Transverse colon (tissue), 3 donors: ENCODE measurements around the gene PDZD2.

Source experiments
- CTCF ChIP-seq, 5 experiments: fragments of 200-600 bp in 3 of 5; fragments of 450-650 bp in 2 of 5; sonication (generic) in 3 of 5; IDR thresholded peaks; 1 replicate in 2 of 5; 2 replicates in 3 of 5; pipeline ENCODE4 v1.5.1; 2016 to 2017; ENCODE audit warnings: antibody characterized with exemption in 5 of 5, inconsistent platforms in 3 of 5, mild to moderate bottlenecking in 2 of 5, moderate library complexity in 1 of 5
- POLR2A ChIP-seq: fragments of 450-650 bp; IDR thresholded peaks from one replicate; pipeline ENCODE4 v1.6.1; 2016; ENCODE audit warnings: antibody characterized with exemption, mild to moderate bottlenecking, moderate library complexity

- TF ChIP-seq CTCF (IDR thresholded peaks at IDR 0.05) (no peak), POLR2A (no peak)
These were observed 53.8 kb downstream of the PDZD2 start for GRCh38 chr5:31692561-31693221.
